Measurements from ENCODE around the gene FAT2. TPM values are rescaled to one million over a fixed set of nuclear protein-coding genes. Genes with fewer than 3 reads are reported as not detected.
"Not testable (repeated sequence)": the region's sequence is repeated elsewhere in the genome, so short reads cannot be mapped to it uniquely, and the experiment has no call there.

FAT2 gene
- total and polyA plus RNA-seq, 2 experiments from 2014 or later = 0.06 to 0.59 TPM

DNA sequence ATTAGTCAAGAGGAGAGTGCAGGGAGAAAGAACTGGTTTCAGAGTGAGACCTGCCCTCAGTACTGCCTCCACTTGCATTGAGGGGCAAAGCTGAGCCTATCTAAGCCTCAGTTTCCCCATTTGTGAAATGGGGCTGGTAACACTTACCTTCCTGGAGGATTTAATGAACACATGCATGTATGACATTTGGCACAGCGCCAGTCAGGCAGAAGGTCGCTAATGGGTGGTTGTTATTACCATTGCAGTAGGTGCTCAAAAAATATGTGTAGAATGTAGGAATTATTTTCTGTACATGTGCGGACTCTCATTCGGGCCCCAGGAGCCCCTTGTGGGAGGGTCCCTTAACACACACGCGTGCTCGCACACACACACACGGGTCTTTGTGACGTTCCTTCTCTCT is 10.9 kb downstream of the FAT2 start (continued):
- TF ChIP-seq, protein P1, sequence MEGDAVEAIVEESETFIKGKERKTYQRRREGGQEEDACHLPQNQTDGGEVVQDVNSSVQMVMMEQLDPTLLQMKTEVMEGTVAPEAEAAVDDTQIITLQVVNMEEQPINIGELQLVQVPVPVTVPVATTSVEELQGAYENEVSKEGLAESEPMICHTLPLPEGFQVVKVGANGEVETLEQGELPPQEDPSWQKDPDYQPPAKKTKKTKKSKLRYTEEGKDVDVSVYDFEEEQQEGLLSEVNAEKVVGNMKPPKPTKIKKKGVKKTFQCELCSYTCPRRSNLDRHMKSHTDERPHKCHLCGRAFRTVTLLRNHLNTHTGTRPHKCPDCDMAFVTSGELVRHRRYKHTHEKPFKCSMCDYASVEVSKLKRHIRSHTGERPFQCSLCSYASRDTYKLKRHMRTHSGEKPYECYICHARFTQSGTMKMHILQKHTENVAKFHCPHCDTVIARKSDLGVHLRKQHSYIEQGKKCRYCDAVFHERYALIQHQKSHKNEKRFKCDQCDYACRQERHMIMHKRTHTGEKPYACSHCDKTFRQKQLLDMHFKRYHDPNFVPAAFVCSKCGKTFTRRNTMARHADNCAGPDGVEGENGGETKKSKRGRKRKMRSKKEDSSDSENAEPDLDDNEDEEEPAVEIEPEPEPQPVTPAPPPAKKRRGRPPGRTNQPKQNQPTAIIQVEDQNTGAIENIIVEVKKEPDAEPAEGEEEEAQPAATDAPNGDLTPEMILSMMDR (conservative IDR thresholded peaks at IDR 0.05; ENCODE audit: low read depth in 2 of 2) = no peak
- TF ChIP-seq EZH2phosphoT487 (IDR thresholded peaks at IDR 0.05; ENCODE audit: unreplicated experiment) = no peak
- TF ChIP-seq, protein P2, sequence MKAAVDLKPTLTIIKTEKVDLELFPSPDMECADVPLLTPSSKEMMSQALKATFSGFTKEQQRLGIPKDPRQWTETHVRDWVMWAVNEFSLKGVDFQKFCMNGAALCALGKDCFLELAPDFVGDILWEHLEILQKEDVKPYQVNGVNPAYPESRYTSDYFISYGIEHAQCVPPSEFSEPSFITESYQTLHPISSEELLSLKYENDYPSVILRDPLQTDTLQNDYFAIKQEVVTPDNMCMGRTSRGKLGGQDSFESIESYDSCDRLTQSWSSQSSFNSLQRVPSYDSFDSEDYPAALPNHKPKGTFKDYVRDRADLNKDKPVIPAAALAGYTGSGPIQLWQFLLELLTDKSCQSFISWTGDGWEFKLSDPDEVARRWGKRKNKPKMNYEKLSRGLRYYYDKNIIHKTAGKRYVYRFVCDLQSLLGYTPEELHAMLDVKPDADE (IDR thresholded peaks at IDR 0.05) = no peak

DNA sequence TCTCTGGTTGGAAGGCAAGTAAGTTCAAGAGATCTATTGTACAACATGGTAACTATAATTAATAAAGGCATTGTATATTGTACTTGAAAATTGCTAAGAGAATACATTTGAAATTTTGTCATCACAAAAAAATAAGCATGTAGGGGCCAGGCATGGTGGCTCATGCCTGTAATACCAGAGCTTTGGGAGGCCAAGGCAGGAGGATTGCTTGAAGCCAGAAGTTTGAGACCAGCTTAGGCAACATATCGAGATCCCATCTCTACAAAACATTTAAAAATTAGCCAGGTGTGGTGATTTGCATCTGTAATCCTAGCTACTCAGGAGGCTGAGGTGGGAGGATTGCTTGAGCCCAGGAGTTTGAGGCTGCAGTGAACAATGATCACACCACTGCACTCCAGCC is 12.0 kb downstream of the FAT2 start:
- not testable (repeated sequence) for H3K4me1 ChIP-seq (ENCODE audit: insufficient read depth); H3K36me3 Mint-ChIP-seq (ENCODE audit: low read depth)

DNA sequence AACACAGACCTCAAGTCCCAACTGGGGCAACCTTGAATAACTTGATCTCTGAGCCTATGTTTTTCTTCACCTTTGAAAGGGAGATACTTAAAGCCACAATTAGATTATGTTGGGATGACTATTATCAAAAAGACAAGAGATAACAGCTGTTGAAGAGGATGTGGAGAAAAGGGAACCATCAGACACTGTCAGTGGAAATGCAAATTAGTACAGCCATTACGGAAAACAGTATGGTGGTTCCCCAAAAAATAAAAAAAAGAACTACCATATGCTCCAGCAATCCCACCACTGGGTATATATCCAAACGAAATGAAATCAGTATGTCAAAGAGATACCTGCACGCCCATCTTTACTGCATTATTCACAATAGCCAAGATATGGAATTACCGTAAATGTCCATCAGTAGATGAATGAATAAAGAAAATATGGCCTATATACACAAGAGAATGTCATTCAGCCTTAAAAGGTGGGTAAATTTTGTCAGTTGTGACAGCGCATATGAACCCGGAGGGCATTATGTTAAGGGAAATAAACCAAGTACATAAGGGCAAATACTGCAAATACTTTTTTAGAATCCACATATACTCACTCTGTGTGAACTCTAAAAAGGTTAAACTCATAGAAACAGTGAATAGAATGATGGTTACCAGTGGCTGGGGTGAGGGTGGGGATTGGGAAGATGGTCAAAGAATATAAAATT is 12.7 kb downstream of the FAT2 start:
- H3K36me3 Mint-ChIP-seq (ENCODE audit: low read depth) = no peaks in the 10 kb centered on the region
- no peaks in the 10 kb centered on the region for H3K9me3 Mint-ChIP-seq
- Histone ChIP-seq H2AFZ (no peak overlapping the region), H3K4me2 (no peak overlapping the region), H3K27me3 (ENCODE audit: insufficient read depth) (no peaks in the 10 kb centered on the region), H3K79me2 (replicated peaks; ENCODE audit: insufficient read depth) (no peaks in the 10 kb centered on the region), H3K4me3 (no peak overlapping the region), H3K9me2 (ENCODE audit: insufficient read depth) (no peaks in the 10 kb centered on the region), H3K4me1 (ENCODE audit: insufficient read depth) (no peaks in the 10 kb centered on the region), H4K20me1 (replicated peaks; ENCODE audit: insufficient read depth) (no peaks in the 10 kb centered on the region), H3F3A (replicated peaks; ENCODE audit: low read depth) (no peaks in the 10 kb centered on the region), H3K36me3 (ENCODE audit: insufficient read depth) (no peaks in the 10 kb centered on the region), H3K27ac (ENCODE audit: low read depth) (no peak overlapping the region)
- H3K4me3 Mint-ChIP-seq = no peak overlapping the region
- DNase-seq (ENCODE audit: low spot score) = no peak
- H3K27me3 Mint-ChIP-seq (ENCODE audit: insufficient read depth, low read depth, poor library complexity) = peaks cover 3% of the 10 kb centered on the region
- peaks cover 16% of the 10 kb centered on the region for H3K4me1 Mint-ChIP-seq
- H3K27ac Mint-ChIP-seq = no peak overlapping the region
- no peak for ATAC-seq
- TF ChIP-seq, protein P1 (conservative IDR thresholded peaks at IDR 0.05; ENCODE audit: low read depth in 2 of 2) = no peak
- TF ChIP-seq STAT1 (IDR thresholded peaks at IDR 0.05; ENCODE audit: unreplicated experiment) (no peak), ZNF331 (CRISPR knock-in tag; IDR thresholded peaks at IDR 0.05; ENCODE audit: low read depth) (no peak)
- TF ChIP-seq, protein P3, sequence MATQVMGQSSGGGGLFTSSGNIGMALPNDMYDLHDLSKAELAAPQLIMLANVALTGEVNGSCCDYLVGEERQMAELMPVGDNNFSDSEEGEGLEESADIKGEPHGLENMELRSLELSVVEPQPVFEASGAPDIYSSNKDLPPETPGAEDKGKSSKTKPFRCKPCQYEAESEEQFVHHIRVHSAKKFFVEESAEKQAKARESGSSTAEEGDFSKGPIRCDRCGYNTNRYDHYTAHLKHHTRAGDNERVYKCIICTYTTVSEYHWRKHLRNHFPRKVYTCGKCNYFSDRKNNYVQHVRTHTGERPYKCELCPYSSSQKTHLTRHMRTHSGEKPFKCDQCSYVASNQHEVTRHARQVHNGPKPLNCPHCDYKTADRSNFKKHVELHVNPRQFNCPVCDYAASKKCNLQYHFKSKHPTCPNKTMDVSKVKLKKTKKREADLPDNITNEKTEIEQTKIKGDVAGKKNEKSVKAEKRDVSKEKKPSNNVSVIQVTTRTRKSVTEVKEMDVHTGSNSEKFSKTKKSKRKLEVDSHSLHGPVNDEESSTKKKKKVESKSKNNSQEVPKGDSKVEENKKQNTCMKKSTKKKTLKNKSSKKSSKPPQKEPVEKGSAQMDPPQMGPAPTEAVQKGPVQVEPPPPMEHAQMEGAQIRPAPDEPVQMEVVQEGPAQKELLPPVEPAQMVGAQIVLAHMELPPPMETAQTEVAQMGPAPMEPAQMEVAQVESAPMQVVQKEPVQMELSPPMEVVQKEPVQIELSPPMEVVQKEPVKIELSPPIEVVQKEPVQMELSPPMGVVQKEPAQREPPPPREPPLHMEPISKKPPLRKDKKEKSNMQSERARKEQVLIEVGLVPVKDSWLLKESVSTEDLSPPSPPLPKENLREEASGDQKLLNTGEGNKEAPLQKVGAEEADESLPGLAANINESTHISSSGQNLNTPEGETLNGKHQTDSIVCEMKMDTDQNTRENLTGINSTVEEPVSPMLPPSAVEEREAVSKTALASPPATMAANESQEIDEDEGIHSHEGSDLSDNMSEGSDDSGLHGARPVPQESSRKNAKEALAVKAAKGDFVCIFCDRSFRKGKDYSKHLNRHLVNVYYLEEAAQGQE (IDR thresholded peaks at IDR 0.05; ENCODE audit: unreplicated experiment) = no peak

More for the DNA sequence above, 12.0 kb downstream of the FAT2 start:
- not testable (repeated sequence) for H3K27ac ChIP-seq (ENCODE audit: low read depth); H3K36me3 ChIP-seq (ENCODE audit: insufficient read depth); H3K9me2 ChIP-seq (ENCODE audit: insufficient read depth); DNase-seq (ENCODE audit: low spot score); H3K4me3 Mint-ChIP-seq; H3F3A ChIP-seq (replicated peaks; ENCODE audit: low read depth); H3K79me2 ChIP-seq (replicated peaks; ENCODE audit: insufficient read depth); H3K9me3 Mint-ChIP-seq; H3K4me2 ChIP-seq; H4K20me1 ChIP-seq (replicated peaks; ENCODE audit: insufficient read depth); H2AFZ ChIP-seq; H3K27me3 Mint-ChIP-seq (ENCODE audit: insufficient read depth, low read depth, poor library complexity); H3K27me3 ChIP-seq (ENCODE audit: insufficient read depth); H3K4me3 ChIP-seq; H3K27ac Mint-ChIP-seq; ATAC-seq
- H3K4me1 Mint-ChIP-seq = peaks cover 16% of the 10 kb centered on the region
